GM15510 (cell line): ENCODE measurements around the gene ZDHHC8.

Experiments used
- POLR2A ChIP-seq: IDR thresholded peaks from 3 replicates; pipeline ENCODE4 v1.6.1; 2011; ENCODE audit warnings: borderline replicate concordance; ENCODE audit not compliant: insufficient read length; ENCODE audit errors: extremely low read depth

ZDHHC8 gene

GRCh38 chr22:20150381-20151275, 19.0 kb downstream of the ZDHHC8 start, which contains the start of gene CCDC188:
CCDC188 (minus strand) TSS chr22:20151055; CDS start chr22:20150986, 69 bp downstream.
- TF ChIP-seq POLR2A: no peak

DNA sequence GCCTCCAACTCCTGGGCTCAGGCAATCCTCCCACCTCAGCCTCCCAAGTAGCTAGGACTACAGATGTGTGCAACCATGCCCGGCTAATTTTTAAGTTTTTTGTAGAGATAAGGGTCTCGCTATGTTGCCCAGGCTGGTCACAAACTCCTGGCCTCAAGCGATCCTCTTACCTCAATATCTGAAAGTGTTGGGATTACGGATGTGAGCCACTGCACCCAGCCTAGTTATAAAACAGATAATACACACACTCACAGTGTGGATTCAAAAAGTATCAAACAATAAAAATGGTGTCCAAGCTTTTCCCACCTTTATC, 19.6 kb downstream of the ZDHHC8 start:
- no peak for TF ChIP-seq POLR2A

DNA sequence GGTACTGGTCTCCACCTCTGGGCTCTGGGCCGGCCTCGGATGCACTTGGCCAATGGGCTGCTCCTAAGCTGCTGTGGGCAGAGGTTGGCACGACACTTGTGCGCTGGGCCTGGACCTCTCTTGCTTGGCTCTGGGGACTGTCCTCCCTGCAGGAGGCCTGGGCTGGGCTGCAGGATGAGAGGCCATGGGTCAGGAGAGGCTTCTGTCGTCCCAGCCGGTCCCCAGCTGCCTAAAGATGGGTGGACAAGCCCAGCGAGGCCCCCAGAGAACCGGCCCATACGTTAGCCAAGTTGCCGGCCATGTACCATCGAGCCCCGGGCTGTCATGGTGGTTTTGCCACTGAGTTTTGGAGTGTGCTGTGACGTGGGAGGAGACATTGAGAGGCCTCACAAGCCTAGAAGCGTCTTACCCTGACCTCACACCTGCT, 20.9 kb downstream of the ZDHHC8 start:
- TF ChIP-seq POLR2A: no peak

GRCh38 chr22:20153945-20154344, 22.3 kb downstream of the ZDHHC8 start:
- no peak for TF ChIP-seq POLR2A

- no peak for TF ChIP-seq POLR2A
Observed at GRCh38 chr22:20154602-20155187, 23.1 kb downstream of the ZDHHC8 start.

- no peak for TF ChIP-seq POLR2A
Observed at GRCh38 chr22:20155330-20156041, 23.9 kb downstream of the ZDHHC8 start.

DNA sequence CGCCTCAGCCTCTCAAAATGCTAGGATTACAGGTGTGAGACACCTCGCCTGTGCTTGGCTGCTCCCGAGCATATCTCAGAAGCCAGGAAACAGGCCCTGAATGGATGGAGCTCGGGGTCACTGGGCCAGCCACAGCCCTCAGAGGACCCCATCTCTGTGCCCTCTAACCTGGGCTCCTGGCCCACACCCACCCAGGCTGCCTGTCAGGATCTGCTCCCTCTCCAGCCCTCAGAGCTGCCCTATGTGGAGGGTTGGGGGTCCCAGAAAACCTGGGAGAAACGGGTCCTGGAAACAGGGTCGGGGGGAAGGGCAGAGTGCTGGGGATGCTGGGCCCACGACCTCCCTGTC, 24.4 kb downstream of the ZDHHC8 start:
- TF ChIP-seq POLR2A: no peak

GRCh38 chr22:20156611-20157429, 25.2 kb downstream of the ZDHHC8 start:
- no peak for TF ChIP-seq POLR2A

GRCh38 chr22:20157430-20158183, 26.0 kb downstream of the ZDHHC8 start:
- no peak for TF ChIP-seq POLR2A

DNA sequence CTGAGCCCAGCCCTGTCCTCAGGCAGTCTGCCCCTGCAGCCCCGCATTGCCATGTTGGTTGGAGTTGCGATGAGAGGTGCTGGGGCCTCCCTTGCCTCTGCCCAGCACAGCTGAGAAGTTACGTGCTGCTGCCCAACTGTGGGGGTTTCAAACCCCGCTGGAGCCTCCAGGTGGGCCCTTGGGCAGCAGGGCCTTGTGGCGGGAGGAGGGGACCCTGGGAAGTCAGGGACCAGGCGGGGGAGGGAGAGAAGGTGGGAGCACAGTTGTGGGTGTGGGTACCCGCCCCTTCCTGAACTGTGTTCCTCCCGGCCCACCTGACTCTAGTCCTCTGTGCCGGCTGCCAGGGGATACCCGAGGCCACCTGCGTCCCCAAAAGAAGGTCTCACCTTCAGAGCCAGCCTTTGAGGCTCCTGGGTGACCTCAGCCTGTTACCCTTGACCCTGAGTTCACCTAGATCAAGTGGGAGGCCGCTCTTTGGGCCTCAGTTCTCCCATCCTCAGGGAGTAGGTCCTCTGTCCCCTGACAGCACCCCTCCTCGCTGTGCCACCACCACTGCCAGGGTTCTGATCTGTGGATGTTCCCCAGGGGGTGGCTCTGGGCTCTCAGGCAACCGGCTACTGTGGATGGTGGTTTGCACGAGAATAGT, 26.9 kb downstream of the ZDHHC8 start:
- TF ChIP-seq POLR2A: no peak

GRCh38 chr22:20159076-20159475, 27.5 kb downstream of the ZDHHC8 start:
- no peak for TF ChIP-seq POLR2A

- no peak for TF ChIP-seq POLR2A
Observed at GRCh38 chr22:20160041-20160440, 28.4 kb downstream of the ZDHHC8 start.

- no peak for TF ChIP-seq POLR2A
Observed at GRCh38 chr22:20164863-20165262, 33.3 kb downstream of the ZDHHC8 start.
